Large intestine (tissue), 3 donors: ENCODE data around the gene HDGFL2. TPM values are rescaled to one million over a fixed set of nuclear protein-coding genes. Genes with fewer than 3 reads are reported as not detected.

Experiments used
- DNase-seq, 2 donors: peaks; one replicate each; pipeline versions ENCODE4 v3.0.0 to v3.0.0-alpha.2; 2013
- H3K27ac ChIP-seq: one replicate; pipeline ENCODE4 v1.5.1; 2013; ENCODE audit warnings: low read length
- H3K27me3 ChIP-seq: 2 replicates; pipeline ENCODE4 v1.6.1; 2013; ENCODE audit warnings: low read length; ENCODE audit not compliant: control insufficient read depth, insufficient read depth
- H3K36me3 ChIP-seq: 2 replicates; pipeline ENCODE4 v1.6.1; 2013; ENCODE audit warnings: low read length; ENCODE audit not compliant: control insufficient read depth, insufficient read depth
- H3K4me1 ChIP-seq: one replicate; pipeline ENCODE4 v1.6.1; 2013; ENCODE audit warnings: low read length; ENCODE audit not compliant: control insufficient read depth, insufficient read depth
- H3K4me3 ChIP-seq: one replicate; pipeline ENCODE4 v1.5.1; 2013; ENCODE audit warnings: low read length
- H3K9me3 ChIP-seq: one replicate; pipeline ENCODE4 v1.6.1; 2013; ENCODE audit warnings: mild to moderate bottlenecking, low read depth, low read length, moderate library complexity; ENCODE audit not compliant: control insufficient read depth
- WGBS: methylation state at CpG from one replicate; pipeline ENCODE4 v1.1.5; 2013; ENCODE audit warnings: low lambda C conversion rate; ENCODE audit not compliant: insufficient coverage; 5-methylcytosine and 5-hydroxymethylcytosine counted together
- polyA plus RNA-seq: library from polyadenylated mRNA; unstranded; fragments of 120-200 nt; gene quantifications from one replicate; pipeline ENCODE4 v1.2.1, GENCODE V29; 2013

Gene HDGFL2
- polyA plus RNA-seq, 1 donor = 45.6 TPM

DNA sequence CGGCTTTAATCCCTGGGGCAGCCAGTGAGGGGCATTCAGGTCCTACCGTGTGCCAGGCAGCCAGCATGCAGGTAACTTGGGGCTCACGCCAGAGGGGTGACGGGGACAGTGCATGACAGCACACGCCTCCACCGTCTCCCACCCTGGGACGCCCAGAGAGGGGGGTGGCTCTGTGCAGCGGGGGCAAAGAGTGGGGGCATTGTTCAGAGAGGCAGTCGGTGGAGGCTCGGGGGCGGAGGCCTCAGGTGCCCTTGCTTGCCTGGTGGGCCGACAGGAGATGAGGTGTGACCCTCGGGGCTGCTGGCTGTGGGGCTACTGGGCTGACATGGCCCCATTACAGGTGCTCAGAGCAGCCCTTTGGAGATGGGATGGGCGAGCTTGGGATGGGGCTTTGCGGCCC is 27.8 kb downstream of the HDGFL2 start:
- no peak overlapping the region for H3K27ac ChIP-seq
- H3K4me1 ChIP-seq = no peaks in the 10 kb centered on the region
- peaks cover 57% of the 10 kb centered on the region for H3K36me3 ChIP-seq
- no CpG with 5 or more reads among the region's 15 CpGs for WGBS
- H3K27me3 ChIP-seq = no peaks in the 10 kb centered on the region
- no peaks in the 10 kb centered on the region for H3K9me3 ChIP-seq
- DNase-seq = no peak
- H3K4me3 ChIP-seq = no peak overlapping the region

DNA sequence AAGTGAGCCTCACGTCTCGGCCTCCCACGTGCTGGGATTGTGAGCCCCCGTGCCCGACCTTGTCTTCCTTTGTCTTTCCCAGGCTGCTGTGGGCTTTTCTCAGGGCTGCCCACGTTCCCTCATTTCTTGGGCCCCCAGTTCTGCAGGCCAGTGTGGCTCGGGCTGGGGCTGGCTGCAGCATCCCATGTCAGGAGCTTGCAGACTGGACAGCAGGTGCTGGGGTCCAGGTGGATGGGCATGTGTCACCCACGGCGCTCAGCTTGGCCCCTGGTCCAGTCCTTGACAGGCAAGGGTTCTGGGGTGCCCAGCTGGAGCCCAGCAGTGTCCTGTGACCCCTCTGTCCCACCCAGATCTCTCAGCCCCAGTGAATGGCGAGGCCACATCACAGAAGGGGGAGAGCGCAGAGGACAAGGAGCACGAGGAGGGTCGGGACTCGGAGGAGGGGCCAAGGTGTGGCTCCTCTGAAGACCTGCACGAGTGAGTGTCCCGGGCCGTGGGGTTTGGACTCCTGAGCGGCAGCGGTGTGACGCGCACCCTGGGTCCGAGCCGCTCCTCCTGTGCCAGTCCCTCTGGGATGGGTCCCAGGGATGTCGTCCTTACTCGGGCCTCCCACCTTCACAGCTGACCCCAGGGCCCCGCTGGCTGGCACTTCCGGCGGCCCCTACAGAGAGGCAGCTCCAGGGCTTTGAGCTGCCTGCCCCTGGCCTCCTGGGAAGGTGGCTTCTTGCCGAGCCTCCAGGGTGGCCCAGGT is 28.9 kb downstream of the HDGFL2 start:
- peaks cover 60% of the 10 kb centered on the region for H3K36me3 ChIP-seq
- WGBS = no CpG with 5 or more reads among the region's 29 CpGs
- no peaks in the 10 kb centered on the region for H3K4me1 ChIP-seq

GRCh38 chr19:4501691-4502090 is 29.6 kb downstream of the HDGFL2 start:
- no peaks in the 10 kb centered on the region for H3K9me3 ChIP-seq
- H3K27ac ChIP-seq = no peak overlapping the region
- DNase-seq = no peak
- H3K4me3 ChIP-seq = no peak overlapping the region
- H3K36me3 ChIP-seq = peaks cover 55% of the 10 kb centered on the region
- H3K4me1 ChIP-seq = no peaks in the 10 kb centered on the region
- no peaks in the 10 kb centered on the region for H3K27me3 ChIP-seq
- no CpG with 5 or more reads among the region's 25 CpGs for WGBS

More for the DNA sequence above, 28.9 kb downstream of the HDGFL2 start:
- no peak overlapping the region for H3K27ac ChIP-seq
- DNase-seq = no peak
- no peaks in the 10 kb centered on the region for H3K9me3 ChIP-seq
- no peak overlapping the region for H3K4me3 ChIP-seq
- H3K27me3 ChIP-seq = no peaks in the 10 kb centered on the region

- Histone ChIP-seq H3K9me3 (no peaks in the 10 kb centered on the region), H3K4me1 (no peaks in the 10 kb centered on the region), H3K36me3 (peaks cover 52% of the 10 kb centered on the region), H3K4me3 (no peak overlapping the region), H3K27ac (no peak overlapping the region), H3K27me3 (no peaks in the 10 kb centered on the region)
- no peak for DNase-seq
- WGBS = no CpG with 5 or more reads among the region's 37 CpGs
These were observed 30.4 kb downstream of the HDGFL2 start for GRCh38 chr19:4502282-4503131.

- no peak overlapping the region for H3K27ac ChIP-seq
- H3K4me1 ChIP-seq = no peaks in the 10 kb centered on the region
- no peak overlapping the region for H3K4me3 ChIP-seq
- peaks cover 44% of the 10 kb centered on the region for H3K36me3 ChIP-seq
- no peaks in the 10 kb centered on the region for H3K27me3 ChIP-seq
- no peaks in the 10 kb centered on the region for H3K9me3 ChIP-seq
- WGBS = no CpG with 5 or more reads among the region's 25 CpGs
- no peak for DNase-seq
These were observed 31.2 kb downstream of the HDGFL2 start for GRCh38 chr19:4503132-4503824.

- H3K27me3 ChIP-seq = no peaks in the 10 kb centered on the region
- H3K36me3 ChIP-seq = peaks cover 39% of the 10 kb centered on the region
- no peaks in the 10 kb centered on the region for H3K9me3 ChIP-seq
- no peak overlapping the region for H3K27ac ChIP-seq
- no peak overlapping the region for H3K4me3 ChIP-seq
- no peak for DNase-seq
- H3K4me1 ChIP-seq = no peaks in the 10 kb centered on the region
- WGBS = no CpG with 5 or more reads among the region's 10 CpGs
These were observed 31.7 kb downstream of the HDGFL2 start for GRCh38 chr19:4503825-4504170.

- no peaks in the 10 kb centered on the region for H3K9me3 ChIP-seq
- H3K27me3 ChIP-seq = no peaks in the 10 kb centered on the region
- H3K4me3 ChIP-seq = no peak overlapping the region
- DNase-seq = no peak
- H3K27ac ChIP-seq = no peak overlapping the region
- no peaks in the 10 kb centered on the region for H3K4me1 ChIP-seq
- peaks cover 38% of the 10 kb centered on the region for H3K36me3 ChIP-seq
- WGBS = no CpG with 5 or more reads among the region's 23 CpGs
These were observed 32.2 kb downstream of the HDGFL2 start for GRCh38 chr19:4504297-4504701.

DNA sequence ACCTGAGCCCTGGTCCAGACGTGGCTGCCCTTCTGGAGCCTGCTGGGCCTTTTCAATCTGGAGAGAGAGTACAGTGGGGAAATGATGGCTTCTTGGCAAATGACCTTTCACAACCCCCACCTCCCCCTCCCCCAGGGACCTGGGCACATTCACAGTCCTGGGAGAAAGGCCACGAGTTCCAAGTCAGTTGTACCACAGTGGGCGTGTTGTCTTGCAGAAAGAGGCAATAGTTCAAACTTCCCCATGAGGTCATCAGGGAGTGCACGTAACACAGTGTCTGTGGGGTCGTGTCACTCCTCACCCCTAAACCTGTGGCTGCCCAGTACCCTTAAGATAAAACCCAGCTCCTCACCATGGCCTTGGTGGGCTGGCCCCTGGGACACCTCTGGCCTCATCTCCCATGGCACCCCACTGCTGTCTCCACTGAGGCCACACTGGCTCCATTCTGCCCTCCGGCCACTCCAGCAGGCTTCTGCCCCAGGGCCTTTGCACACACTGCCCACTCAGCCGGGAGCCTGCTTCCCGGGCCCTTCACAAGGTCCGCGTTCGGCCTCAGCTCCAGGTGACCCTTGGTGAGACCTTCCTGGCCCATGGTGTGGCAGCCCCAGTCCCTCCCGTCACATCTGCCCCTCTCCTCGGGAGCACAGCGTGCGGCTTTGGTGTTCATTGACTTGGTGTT is 32.9 kb downstream of the HDGFL2 start:
- Histone ChIP-seq H3K4me3 (no peak overlapping the region), H3K27me3 (no peaks in the 10 kb centered on the region), H3K36me3 (peaks cover 33% of the 10 kb centered on the region), H3K9me3 (no peaks in the 10 kb centered on the region), H3K27ac (no peak overlapping the region), H3K4me1 (no peaks in the 10 kb centered on the region)
- WGBS = no CpG with 5 or more reads among the region's 15 CpGs
- DNase-seq = no peak

- WGBS = no CpG with 5 or more reads among the region's 34 CpGs
- H3K27me3 ChIP-seq = no peaks in the 10 kb centered on the region
- H3K4me3 ChIP-seq = no peak overlapping the region
- H3K27ac ChIP-seq = no peak overlapping the region
- H3K4me1 ChIP-seq = no peaks in the 10 kb centered on the region
- no peak for DNase-seq
- H3K9me3 ChIP-seq = no peaks in the 10 kb centered on the region
- peaks cover 30% of the 10 kb centered on the region for H3K36me3 ChIP-seq
These were observed 33.7 kb downstream of the HDGFL2 start for GRCh38 chr19:4505570-4506448.
